ENCODE results near the gene MXRA7.

- TF ChIP-seq CTCF (IDR thresholded peaks at IDR 0.05) (no peak), POLR2AphosphoS5 (IDR thresholded peaks at IDR 0.05) (no peak), EP300 (IDR thresholded peaks at IDR 0.05; ENCODE audit: low read depth) (no peak)
These were observed 22.2 kb upstream of the MXRA7 start for GRCh38 chr17:76732734-76733617.

Measured in transverse colon (tissue), 4 donors.